ENCODE data around the gene KCNN4.

- TF ChIP-seq CTCF (IDR thresholded peaks at IDR 0.05; ENCODE audit: poor library complexity) (no peak), EZH2 (IDR thresholded peaks at IDR 0.05; ENCODE audit: borderline replicate concordance) (no peak)
Observed at GRCh38 chr19:43743059-43743458, 37.7 kb downstream of the KCNN4 start.
